Raji (cell line): ENCODE measurements around the gene PPM1E.

Source experiments
- POLR2A ChIP-seq: IDR thresholded peaks from 2 replicates; pipeline ENCODE4 v1.6.1; 2011; ENCODE audit warnings: low read depth, low read length, control low read depth; ENCODE audit not compliant: insufficient read depth

PPM1E gene

DNA sequence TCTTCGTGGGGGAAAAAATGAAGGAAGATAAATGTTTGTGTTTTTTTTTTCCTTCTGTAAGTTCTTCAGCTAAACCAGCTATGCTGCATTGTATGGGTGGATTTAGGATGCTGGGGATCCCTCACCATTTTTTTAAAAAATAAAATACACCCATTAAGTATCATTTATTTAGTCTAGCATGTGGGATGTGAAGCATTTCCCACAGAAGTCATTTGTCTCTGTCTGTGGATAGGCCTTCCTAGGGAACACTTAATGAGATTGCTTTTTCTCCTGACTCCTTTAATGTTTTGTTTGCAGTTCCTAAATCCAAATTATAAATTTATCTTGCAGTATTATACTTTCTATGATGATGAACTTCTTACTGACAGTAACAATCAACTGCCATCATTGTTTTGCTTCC lies 146.7 kb downstream of the PPM1E start:
- TF ChIP-seq POLR2A, result no peak

DNA sequence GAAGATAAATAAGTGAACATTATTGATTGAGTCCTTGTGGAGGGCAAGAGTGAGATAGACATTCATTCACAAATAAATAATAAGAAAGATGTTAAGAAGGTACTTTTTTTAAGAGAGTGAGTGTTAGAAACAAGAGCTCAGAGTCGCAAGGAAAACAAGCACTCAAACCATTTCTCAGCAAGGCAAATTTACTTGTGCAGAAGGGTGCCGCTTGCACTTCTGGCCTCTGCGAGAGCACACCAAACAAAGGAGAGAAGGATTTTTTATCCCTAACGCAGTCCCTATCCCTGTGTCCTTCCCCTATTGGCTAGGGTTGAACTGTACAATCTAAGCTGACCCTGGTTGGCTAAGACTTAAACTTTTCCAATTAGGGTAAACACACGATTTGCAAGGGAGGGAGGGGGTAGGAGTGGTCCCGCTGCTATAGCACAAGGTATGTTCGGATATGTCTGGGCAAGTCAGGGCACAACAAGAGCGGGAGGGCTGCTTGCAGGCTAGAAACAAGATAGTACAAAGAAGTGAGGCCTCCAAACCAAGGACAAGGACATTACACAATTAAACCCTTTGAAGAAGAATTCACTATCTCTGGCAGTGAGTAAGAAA lies 156.2 kb downstream of the PPM1E start:
- no peak for TF ChIP-seq POLR2A

DNA sequence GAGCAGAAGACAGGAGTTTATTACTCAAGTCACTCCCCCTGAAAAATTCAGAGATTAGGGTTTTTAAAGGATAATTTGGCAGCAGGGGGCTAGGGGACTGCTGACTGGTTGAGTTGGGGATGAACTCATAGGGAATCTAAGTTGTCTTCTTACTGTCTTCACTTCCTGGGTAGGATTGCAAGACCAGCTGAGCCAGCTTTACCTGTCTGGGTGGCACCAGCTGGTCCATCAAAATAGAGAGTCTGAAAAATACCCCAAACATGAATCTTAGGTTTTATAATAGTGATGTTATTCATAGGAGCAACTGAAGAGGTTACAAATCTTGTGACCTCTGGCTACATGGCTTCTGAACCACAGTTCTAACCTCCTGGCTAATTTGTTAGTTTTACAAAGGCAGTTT lies 157.9 kb downstream of the PPM1E start:
- no peak for TF ChIP-seq POLR2A

DNA sequence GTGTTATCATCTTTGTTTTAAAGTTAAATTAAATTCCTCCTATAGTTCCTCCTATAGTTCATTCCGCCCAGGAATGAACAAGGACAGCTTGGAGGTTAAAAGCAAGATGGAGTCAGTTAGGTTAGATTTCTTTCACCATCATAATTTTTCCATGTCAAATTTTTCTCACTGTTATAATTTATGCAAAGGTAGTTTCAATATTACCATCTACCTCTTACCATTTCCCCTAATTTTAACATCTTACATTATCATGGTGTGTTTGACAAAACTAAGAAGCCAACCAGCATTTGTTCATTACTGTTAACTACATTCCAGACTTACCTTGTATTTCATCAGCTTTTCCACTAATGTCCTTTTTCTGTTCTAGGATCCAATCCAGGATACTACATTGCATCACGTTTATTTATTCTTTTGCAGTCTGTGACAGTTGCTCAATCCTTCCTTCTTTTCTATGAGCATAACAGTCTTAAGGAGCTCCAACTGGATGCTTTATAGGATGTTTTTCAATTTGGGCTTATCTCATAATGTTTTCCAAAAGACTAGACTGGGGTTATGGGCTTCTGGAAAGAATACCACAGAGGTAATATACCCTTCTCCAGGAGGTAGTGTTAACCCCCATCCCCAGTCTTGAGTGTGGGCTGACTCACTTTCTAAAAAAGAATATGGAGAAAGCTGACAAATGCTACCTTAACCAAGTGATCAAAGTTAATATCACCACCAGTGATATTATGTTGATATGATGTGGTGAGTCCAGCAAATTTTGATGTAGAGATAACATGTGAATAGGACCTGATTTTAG lies 158.5 kb downstream of the PPM1E start:
- TF ChIP-seq POLR2A, result no peak

DNA sequence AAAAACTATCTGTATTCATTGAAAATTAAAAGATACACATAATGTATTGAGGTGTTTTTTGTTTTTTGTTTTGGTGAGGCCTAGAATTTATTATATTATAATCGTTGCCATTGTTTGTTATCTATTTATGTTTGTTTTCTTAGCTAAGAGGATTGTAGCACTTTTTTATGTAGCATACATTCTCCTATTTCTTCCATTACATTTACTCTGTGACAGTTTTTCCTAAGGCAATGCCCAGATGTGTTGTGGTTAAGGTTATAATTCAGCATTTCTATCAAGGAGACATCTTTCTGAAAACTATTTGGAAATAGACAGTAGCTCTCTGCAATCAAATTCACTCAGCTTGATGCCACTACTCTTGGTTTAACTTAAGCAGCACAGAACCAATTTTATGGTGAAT lies 161.6 kb downstream of the PPM1E start:
- TF ChIP-seq POLR2A, result no peak

DNA sequence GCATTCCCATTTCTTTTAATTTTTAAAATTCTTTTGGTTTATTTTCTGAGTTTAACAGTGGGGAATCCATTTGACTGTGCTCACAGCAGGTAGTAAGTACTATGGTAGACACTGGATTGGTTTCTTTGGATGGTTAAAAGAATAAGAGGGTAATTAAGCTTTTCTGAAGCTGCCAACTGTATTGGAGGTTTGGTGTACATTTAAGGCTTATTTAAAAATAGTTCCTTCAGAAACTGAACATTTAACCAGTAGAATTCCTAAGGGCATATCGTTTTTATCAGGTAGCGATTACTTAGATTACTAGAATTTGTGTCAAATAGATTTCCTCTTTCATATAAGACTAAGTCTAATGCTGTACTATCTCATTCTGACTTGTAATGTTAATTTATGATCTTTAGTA lies 162.4 kb downstream of the PPM1E start:
- TF ChIP-seq POLR2A, result no peak

DNA sequence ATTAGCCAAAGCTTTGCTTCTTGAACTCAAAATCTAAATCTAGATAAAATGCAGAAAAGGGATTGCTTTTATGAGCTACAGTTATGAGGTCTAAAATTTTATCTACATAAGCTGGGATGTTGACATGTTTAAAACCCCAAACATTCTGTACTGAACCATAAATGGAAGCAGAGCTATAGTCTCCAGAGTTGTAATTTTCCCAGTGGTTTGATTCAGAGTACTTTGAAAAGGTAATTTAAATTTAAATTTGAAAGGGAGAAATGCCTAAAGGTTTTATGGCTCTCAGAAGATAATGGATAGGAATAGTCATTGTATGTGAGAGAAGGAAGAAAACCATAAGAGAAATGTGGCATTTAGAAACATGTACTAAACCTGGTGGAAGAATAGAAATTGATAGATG lies 163.2 kb downstream of the PPM1E start:
- TF ChIP-seq POLR2A, result no peak

DNA sequence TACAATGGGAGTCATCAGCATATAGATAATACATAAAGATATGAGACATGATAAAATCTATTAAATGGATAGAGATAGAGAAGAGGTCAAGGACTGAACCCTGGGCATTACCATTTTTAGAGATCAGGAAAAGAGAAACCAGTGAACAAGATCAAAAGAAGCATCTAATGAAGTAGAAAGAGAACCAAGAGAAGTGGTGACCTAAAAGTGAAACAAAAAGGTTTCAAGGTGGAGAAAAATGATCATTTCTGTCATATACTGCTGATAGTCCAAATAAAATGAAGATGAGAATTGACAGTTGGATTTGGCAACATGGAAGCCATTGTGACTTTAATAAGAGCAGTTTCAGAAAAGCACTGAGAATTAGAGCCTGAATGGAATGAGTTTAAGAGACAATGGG lies 165.1 kb downstream of the PPM1E start:
- no peak for TF ChIP-seq POLR2A

DNA sequence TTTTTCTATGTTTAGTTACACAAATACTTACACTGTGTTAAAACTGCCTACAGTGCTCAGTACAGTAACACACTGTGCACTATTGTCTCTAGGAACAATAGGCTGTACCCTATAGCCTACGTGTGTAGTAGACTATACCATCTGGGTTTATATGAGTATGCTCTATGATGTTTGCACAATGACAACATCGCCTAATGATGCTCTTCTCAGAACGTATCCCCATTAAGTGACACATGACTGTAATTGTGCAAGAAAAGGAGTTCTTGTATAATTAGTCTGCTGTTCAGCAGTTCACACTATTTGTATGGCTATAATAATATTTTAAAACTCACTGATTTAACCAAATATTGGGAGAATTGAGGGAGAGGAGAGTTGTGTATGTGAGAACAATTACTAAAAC lies 177.3 kb downstream of the PPM1E start:
- no peak for TF ChIP-seq POLR2A

DNA sequence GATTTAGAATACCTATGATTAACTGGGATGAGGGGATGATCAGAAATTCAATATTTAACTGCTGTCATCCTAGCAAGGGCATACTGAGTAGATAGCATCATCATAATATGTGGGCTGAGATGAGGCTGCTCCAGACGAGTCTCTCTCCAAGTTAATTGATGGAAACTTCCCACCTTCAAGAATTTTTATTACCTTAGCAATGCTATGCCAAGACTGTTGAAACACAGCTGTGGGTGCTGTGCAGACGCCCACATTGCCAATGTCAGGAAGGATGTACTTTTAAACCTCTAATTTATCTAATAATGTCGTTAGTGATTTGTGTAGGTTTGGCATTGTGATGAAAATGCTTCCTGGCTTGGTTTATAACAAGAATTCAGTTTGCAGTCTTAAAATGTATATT lies 180.6 kb downstream of the PPM1E start:
- TF ChIP-seq POLR2A, result no peak

DNA sequence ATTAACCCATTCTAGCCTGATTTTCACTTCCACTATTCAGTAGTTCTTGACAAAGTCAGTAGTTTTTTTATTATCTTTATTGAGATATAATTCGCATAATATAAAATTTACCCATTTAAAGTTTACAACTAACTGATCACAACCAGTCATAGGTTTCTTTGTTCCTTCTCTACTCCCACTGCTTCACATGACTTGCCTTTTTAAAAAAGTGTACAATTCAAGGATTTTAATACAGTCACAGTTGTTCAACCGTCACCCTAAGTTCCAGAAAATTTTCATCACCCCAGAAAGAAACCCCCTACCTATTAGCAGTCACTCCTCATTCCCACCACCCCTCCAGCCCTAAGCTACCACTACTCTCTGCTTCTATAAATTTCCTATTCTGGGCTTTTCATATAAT lies 188.5 kb downstream of the PPM1E start:
- no peak for TF ChIP-seq POLR2A

DNA sequence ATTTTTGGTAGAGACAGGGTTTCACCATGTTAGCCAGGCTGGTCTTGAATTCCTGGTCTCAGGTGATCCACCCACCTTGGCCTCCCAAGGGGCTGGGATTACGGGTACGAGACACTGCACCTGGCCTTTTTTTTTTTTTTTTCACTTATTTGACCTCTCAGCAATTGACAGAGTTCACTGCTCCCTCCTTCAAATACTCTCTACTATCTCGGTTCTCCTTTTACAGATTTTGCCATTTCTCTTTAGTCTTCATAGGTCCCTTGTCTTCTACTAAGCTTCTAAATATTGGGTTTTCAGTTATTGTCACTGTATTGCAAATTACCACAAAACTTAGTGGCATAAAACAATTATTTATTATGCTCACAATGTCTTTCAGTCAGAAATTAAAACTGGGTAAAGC lies 191.8 kb downstream of the PPM1E start:
- no peak for TF ChIP-seq POLR2A

DNA sequence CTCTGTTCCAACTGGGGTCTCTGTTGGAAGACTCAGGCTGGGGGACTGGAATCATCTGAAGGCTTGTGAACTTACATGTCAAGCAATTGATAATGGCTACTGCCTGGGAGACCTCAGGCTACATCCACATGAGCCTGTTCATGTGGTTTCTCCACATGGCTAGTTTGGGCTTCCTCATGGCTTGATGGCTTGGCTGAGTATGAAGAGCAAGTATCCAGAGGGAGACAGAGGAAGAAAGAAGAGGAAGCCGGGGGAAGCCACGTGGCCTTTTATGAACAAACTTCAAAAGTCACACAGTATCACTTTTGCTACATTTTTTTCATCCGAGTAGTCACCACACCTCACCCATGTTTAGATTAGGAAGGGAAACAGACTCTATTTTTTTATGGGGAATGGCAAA lies 192.2 kb downstream of the PPM1E start:
- no peak for TF ChIP-seq POLR2A

DNA sequence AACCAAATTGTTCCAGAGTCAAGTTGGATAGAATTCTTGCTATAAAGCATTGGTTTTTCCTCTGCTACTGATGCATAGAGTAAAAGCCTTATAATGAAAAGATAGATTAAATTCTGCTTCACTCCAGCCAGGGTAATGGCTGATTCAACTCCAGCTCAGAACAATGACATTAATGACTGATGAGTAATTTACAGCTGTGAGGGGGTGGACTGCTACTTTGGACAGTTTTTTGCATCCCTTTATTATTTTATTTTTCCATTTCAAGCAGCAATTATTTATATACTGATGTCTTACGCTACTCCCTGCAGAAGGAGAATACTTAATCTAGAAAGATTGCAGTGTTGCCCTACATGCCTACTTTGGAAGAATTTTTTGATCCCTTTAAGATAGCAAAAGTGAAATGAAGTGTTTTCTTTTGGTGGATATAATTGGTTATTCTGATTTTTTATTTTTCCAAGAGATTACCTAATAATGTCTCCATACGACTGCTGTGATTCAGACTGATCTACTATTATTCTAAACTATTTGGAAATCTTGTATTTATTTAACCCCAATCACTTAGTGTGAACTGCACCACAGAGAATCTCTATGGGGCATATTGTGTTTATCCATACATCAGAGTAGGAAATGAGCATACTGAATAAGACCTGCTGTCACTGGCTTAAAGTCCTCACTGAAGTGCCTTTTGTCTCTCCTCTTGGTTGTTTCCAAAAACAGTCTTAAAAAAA lies 201.5 kb downstream of the PPM1E start:
- no peak for TF ChIP-seq POLR2A

DNA sequence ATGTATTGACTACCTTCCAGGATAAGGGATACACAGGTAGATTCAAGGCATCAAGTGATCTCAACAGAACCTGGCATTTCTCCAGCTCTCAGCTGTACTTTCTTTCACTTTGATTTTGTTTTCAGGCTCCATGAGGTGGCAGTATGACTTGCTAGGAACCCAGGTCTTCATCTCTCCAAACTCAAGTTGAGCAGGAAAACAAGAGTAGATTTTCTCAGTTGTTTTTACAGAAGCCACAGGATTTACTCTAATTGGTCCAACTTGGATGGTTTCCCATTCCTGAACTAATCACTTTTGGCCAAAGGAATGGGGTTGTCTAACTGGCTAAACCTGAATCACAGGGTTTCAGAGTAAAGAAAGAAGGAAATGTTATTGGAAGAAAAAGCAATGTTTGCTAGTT lies 204.4 kb downstream of the PPM1E start:
- TF ChIP-seq POLR2A, result no peak

DNA sequence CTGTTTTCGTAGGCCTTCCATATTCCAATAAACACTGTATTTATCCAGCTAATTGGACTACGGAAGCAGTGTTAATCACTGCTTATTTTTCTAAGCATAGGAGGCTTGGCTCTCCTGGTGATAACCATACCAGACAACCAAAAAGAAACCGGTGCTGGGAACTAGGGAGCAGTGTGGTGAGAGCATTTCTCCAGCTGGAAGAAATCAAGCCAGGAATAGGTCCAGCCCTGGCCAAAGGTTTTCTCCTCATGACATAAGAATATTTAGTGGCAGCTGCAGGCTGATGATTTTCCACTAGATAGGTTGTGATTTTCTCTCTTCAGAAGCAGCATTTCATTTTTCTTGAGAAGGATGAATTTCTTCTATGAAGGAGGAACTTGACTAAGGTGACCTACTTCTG lies 209.6 kb downstream of the PPM1E start:
- TF ChIP-seq POLR2A, result no peak
